Activated T-cell treated with anti-CD3 and anti-CD28 coated beads, Interleukin-2, amount 50 U/mL, for 48 hours (primary cell): Measurements from ENCODE around the gene NXPH3.

Source experiments
- DNase-seq, 2 experiments: peaks; one replicate each; pipeline ENCODE4 v3.0.0-alpha.2; 2020

The NXPH3 gene

GRCh38 chr17:49576088-49576916 is 631 bp downstream of the NXPH3 start:
- peak in 1 of 2 experiments; percentile 39 for DNase-seq

DNA sequence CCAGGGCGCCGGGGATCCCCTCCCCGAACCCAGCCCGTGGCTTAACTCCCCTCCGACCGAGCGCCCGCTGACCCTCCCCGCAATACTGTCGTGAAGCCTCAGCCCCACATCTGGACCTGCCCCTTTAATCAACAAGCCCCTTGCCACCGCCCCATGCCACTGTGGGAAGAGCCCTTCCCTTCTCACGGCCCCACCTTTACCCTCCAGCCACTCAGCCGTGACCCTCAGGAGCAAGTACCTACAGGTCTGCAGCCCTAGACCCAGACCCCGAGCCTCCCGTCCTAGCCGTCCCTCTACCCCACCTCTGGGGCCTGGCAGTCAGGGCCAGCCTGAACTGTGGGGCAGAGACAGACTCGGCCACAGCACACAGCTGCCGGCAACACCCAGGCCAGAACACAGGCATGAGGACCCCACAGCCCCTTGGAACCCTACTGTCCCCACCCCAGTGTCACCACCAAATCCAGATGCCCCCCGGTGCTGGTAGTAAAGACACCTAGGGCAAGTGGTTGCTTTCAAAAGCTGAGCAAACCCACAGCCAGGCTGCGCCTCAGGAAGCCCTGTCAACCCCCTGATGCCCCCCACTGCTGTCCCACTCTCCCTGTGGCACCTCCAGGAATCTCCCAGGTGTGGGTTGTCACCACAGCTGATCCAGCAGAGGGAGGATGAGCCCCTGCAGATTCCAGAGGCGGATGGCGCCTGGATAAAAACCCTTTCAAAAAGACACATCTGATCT is 1.4 kb downstream of the NXPH3 start:
- DNase-seq: no peak

DNA sequence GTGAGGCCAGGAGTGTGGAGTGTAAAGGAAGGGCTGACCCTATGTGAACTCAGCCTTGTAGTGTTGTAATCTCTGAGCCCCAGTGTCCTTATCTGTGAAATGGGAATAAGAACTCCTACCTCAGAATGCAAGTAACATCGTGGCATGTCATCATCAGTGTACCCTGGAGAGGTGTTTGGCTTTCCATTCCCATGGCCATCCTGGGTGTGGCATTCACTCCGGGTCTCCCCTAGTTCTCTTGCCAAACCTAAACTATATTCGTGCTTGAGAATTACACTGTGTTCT is 1.9 kb downstream of the NXPH3 start:
- no peak for DNase-seq

- no peak for DNase-seq
These were observed 2.3 kb downstream of the NXPH3 start for GRCh38 chr17:49577963-49578362.

- DNase-seq: no peak
These were observed 2.7 kb downstream of the NXPH3 start for GRCh38 chr17:49578414-49578813.

DNA sequence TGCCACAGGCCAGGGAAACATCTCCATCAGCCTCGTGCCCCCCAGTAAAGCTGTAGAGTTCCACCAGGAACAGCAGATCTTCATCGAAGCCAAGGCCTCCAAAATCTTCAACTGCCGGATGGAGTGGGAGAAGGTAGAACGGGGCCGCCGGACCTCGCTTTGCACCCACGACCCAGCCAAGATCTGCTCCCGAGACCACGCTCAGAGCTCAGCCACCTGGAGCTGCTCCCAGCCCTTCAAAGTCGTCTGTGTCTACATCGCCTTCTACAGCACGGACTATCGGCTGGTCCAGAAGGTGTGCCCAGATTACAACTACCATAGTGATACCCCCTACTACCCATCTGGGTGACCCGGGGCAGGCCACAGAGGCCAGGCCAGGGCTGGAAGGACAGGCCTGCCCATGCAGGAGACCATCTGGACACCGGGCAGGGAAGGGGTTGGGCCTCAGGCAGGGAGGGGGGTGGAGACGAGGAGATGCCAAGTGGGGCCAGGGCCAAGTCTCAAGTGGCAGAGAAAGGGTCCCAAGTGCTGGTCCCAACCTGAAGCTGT is 3.4 kb downstream of the NXPH3 start:
- no peak for DNase-seq

GRCh38 chr17:49579522-49579921 is 3.9 kb downstream of the NXPH3 start:
- no peak for DNase-seq

GRCh38 chr17:49580055-49580721 is 4.5 kb downstream of the NXPH3 start:
- no peak for DNase-seq

- DNase-seq: no peak
These were observed 5.4 kb downstream of the NXPH3 start for GRCh38 chr17:49580981-49581647.

DNA sequence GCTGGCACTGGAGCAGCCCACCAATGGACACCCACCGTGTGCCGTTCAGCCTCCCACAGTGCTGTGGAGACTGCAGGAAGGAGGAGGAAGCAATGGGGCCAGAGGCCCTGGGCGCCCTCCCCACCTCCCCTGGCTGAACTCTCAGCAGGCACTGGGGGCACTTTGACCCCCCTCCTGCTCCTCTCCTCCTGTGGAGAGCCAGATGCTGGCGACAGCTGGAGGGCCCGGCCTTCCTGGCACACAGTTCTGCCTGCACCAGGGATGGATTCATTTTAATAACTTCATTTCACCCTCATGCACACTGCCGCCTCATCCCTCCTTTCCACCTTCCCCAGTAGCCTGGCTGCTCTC is 6.0 kb downstream of the NXPH3 start:
- DNase-seq: no peak

DNA sequence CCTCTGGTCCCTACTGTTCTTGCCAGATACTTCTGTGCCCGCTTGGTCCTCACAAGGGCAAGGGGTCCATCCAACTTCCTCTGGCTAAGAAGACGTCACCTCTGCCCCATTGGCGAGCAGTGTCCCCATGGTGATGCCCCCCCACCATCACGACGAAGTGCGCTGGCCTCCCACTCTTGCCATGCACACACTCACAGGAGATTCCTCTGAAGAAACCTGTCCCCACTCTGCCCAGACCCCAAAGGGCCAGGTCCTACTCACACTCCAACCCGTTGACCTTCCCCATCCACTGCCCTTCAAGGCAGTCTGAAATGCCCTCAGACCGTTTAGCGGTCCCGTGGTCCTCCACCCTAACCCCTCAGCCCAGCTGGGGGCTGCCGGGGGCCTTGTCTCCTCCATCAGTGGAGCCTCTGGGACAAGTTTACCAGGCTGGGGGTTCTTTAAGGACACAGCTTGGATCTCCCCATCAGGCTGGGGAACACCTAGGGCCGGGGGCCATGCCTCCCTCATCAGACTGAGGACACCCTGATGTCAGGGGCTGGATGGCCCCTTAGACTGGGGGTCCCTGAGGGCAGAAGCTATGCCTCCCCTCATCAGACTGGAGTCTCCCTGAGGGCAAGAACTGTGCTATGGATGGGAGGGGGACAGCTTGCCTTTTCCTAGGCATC is 6.5 kb downstream of the NXPH3 start:
- DNase-seq: no peak

GRCh38 chr17:49582789-49583188 is 7.1 kb downstream of the NXPH3 start:
- DNase-seq: no peak

GRCh38 chr17:49583226-49583625 is 7.6 kb downstream of the NXPH3 start:
- DNase-seq: no peak

DNA sequence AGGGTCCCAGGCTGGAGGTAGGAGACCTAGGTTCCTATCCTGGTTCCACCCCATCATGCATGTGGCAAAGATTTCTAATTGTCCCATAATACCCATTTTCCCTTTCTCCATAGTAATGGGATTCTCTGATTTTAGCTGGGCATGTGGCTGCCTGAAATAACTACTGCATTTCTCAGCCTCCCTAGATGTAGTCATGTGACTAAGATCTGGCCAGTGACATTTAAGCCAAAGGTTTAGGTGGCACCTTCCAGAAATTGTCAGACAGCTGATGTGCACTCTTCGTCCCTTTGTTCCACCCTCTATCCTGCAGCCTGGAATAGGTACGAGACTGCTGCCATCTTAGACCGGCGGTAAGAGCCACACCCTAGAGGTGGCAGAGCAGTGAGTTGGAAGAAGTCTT is 8.2 kb downstream of the NXPH3 start:
- DNase-seq: no peak

- DNase-seq: no peak
These were observed 9.9 kb downstream of the NXPH3 start for GRCh38 chr17:49585422-49586027.

- no peak for DNase-seq
These were observed 11.8 kb downstream of the NXPH3 start for GRCh38 chr17:49587366-49588073.

DNA sequence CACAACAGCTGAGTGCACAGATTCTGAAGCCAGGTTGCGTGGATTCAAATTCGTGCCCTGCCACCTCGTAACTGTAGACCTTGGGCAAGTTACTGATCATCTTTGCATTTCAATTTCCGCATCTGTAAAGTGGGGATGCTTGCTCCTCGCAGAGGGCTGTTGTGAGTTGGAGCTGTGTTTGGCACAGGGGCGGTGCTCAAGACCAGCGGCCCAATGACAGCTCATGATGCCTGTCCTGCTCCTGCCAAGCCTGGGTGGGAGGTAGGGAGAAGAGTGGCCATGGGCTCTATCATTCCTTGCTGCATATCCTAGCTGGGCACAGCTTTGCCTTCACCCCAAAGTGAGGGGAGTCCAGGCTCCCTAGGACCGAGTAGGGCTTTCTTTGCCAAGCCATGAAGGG is 12.6 kb downstream of the NXPH3 start:
- DNase-seq: no peak

DNA sequence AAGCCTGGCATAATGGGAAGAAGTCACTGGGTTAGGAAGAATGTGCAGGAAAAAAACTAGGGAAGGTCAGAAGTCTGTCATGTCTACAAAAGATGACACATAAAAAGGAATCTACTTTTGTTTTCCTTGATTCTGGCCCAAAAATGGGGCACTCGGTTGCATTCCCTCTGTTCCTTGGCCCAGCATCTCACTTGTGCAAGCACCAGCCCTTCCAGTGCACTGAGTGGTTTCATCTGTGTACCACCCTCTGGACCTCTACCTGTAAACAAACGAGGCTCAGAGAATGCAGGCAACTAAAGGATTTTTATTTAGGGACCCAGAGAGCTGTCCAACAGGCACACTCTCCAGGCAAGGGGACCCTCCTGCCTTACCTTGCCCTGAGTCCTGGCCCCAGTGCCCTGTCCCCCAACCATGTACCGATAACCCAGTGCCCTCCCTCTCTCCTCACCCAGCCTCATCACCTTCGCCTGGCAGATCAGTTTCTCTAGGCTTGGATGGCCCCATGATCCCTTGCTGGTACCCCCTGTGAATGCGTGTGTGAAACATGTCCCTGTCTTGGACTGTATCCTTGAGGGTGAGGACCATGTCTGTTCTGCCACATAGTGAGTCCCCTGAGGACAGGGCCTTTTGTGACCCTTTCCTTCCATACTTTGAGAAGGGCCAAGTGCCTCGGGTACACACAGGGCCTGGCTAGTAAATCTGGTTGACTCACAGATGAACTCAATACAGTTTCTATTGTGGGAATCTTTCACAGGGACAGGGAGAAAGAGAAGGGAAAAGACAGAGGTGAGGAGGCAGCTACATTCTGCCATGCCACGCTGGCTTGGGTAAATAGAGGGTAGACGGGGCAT is 13.3 kb downstream of the NXPH3 start:
- no peak for DNase-seq

GRCh38 chr17:49589577-49589927 is 13.9 kb downstream of the NXPH3 start:
- no peak for DNase-seq

GRCh38 chr17:49590874-49591273 is 15.2 kb downstream of the NXPH3 start:
- no peak for DNase-seq

- no peak for DNase-seq
These were observed 16.6 kb downstream of the NXPH3 start for GRCh38 chr17:49592263-49592662.
